ENCODE measurements around the gene HIBCH. TPM values are rescaled to one million over a fixed set of nuclear protein-coding genes. Genes with fewer than 3 reads are reported as not detected.

Gene HIBCH
- total and polyA plus RNA-seq, 2 donors (not counting 3 experiments of a cell fraction or from before 2014, with no cell fraction given): 6.4 to 24.7 TPM

- dilution Hi-C loops (cut with MboI; ENCODE audit: extremely low pct_ligation_motif_present, low sequenced_read_pairs) (no loop called here), intact Hi-C loops (cut with micrococcal nuclease) (loop anchor here (1.0 to 10.0 kb wide), 4 partner anchors 9 to 468 kb away; partner anchors contain the start of genes HIBCH and INPP1)
- Histone ChIP-seq H3K9me3 (replicated peaks; ENCODE audit: control insufficient read depth, insufficient read depth, low read length) (no peaks in the 10 kb centered on the region), H3K27me3 (ENCODE audit: control insufficient read depth in 2 of 2, insufficient read depth in 2 of 2, low read length in 2 of 2) (no peaks in the 10 kb centered on the region), H3K4me1 (ENCODE audit: control insufficient read depth, extremely low read depth, insufficient read depth, low read length) (peaks cover 25% of the 10 kb centered on the region), H3K9ac (replicated peaks; ENCODE audit: extremely low read depth, insufficient read depth, low read length) (peak overlapping the region; percentile 30), H3K4me3 (replicated peaks in 1 of 3; ENCODE audit: insufficient read depth in 1 of 3, low read depth in 1 of 3, low read length in 3 of 3) (peak overlapping the region in 1 of 3 experiments; percentile 41), H3K36me3 (ENCODE audit: control insufficient read depth in 2 of 2, extremely low read depth in 1 of 2, insufficient read depth in 2 of 2, low read length in 2 of 2) (no peaks in the 10 kb centered on the region), H3K9me1 (replicated peaks; ENCODE audit: control insufficient read depth, extremely low read depth, insufficient read depth, low read length) (no peaks in the 10 kb centered on the region), H3K27ac (ENCODE audit: insufficient read depth, low read depth, low read length) (peak overlapping the region; percentile 77), H2AFZ (ENCODE audit: low read depth, low read length) (peak overlapping the region; percentile 69), H4K20me1 (replicated peaks; ENCODE audit: control insufficient read depth, extremely low read depth, insufficient read depth, low read length) (no peaks in the 10 kb centered on the region), H3K4me2 (ENCODE audit: insufficient read depth, low read length) (peak overlapping the region; percentile 90), H3K79me2 (ENCODE audit: control insufficient read depth, insufficient read depth, low read length) (no peaks in the 10 kb centered on the region)
- no peak for FAIRE-seq
- ChIA-PET CTCF (interaction anchor here (2.2 kb wide), 1 partner anchor 14 kb away, joined by 9 read pairs; the partner anchor contains the start of gene HIBCH), POLR2A (no interaction called here)
- TSS peak; percentile 86 for BruUV-seq (replicated peaks)
- peak; percentile 46 for DNase-seq (ENCODE audit: low read depth, low spot score)
- TF ChIP-seq GATA2 (IDR thresholded peaks at IDR 0.05; ENCODE audit: insufficient read depth, insufficient read length, low read depth, low read length): no peak
Measured at GRCh38 chr2:190333928-190334327, 14.3 kb upstream of the HIBCH start.

GRCh38 chr2:190333395-190333794, 13.8 kb upstream of the HIBCH start:
- FAIRE-seq (no peak), DNase-seq (ENCODE audit: low read depth, low spot score) (no peak)
- POLR2A ChIA-PET: no interaction called here
- CTCF ChIA-PET: interaction anchor here (0.9 to 2.2 kb wide), 4 partner anchors 9 to 13 kb away, joined by 3 to 9 read pairs (median 4); partner anchors contain the start of genes HIBCH and INPP1
- peaks cover 25% of the 10 kb centered on the region for H3K4me1 ChIP-seq (ENCODE audit: control insufficient read depth, extremely low read depth, insufficient read depth, low read length)
- no peaks in the 10 kb centered on the region for H3K9me3 ChIP-seq (replicated peaks; ENCODE audit: control insufficient read depth, insufficient read depth, low read length)
- no peak overlapping the region for H3K4me3 ChIP-seq (replicated peaks in 1 of 3; ENCODE audit: insufficient read depth in 1 of 3, low read depth in 1 of 3, low read length in 3 of 3)
- H3K9ac ChIP-seq (replicated peaks; ENCODE audit: extremely low read depth, insufficient read depth, low read length): peak overlapping the region; percentile 21
- H3K9me1 ChIP-seq (replicated peaks; ENCODE audit: control insufficient read depth, extremely low read depth, insufficient read depth, low read length): no peaks in the 10 kb centered on the region
- H4K20me1 ChIP-seq (replicated peaks; ENCODE audit: control insufficient read depth, extremely low read depth, insufficient read depth, low read length): no peaks in the 10 kb centered on the region
- no TSS peak for BruUV-seq (replicated peaks)
- intact Hi-C loops (cut with micrococcal nuclease) (loop anchor here (5.0 to 10.0 kb wide), 2 partner anchors 351 to 469 kb away; no protein-coding TSS in a partner anchor), dilution Hi-C loops (cut with MboI; ENCODE audit: extremely low pct_ligation_motif_present, low sequenced_read_pairs) (no loop called here)
- H3K4me2 ChIP-seq (ENCODE audit: insufficient read depth, low read length): peak overlapping the region; percentile 90
- TF ChIP-seq, protein P1, sequence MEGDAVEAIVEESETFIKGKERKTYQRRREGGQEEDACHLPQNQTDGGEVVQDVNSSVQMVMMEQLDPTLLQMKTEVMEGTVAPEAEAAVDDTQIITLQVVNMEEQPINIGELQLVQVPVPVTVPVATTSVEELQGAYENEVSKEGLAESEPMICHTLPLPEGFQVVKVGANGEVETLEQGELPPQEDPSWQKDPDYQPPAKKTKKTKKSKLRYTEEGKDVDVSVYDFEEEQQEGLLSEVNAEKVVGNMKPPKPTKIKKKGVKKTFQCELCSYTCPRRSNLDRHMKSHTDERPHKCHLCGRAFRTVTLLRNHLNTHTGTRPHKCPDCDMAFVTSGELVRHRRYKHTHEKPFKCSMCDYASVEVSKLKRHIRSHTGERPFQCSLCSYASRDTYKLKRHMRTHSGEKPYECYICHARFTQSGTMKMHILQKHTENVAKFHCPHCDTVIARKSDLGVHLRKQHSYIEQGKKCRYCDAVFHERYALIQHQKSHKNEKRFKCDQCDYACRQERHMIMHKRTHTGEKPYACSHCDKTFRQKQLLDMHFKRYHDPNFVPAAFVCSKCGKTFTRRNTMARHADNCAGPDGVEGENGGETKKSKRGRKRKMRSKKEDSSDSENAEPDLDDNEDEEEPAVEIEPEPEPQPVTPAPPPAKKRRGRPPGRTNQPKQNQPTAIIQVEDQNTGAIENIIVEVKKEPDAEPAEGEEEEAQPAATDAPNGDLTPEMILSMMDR (IDR thresholded peaks at IDR 0.05; ENCODE audit: extremely low read depth in 1 of 2, insufficient read depth in 1 of 2, low read depth in 1 of 2, low read length in 2 of 2): no peak
- TF ChIP-seq GATA2 (IDR thresholded peaks at IDR 0.05; ENCODE audit: insufficient read depth, insufficient read length, low read depth, low read length) (no peak), FOS (IDR thresholded peaks at IDR 0.05; ENCODE audit: borderline replicate concordance, insufficient read depth, low read length) (no peak), POLR2A (IDR thresholded peaks at IDR 0.05; ENCODE audit: low read depth, low read length) (no peak), EZH2 (IDR thresholded peaks at IDR 0.05; ENCODE audit: borderline replicate concordance, low read depth, low read length, severe bottlenecking) (no peak)
- TF ChIP-seq, protein P2, sequence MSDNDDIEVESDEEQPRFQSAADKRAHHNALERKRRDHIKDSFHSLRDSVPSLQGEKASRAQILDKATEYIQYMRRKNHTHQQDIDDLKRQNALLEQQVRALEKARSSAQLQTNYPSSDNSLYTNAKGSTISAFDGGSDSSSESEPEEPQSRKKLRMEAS (IDR thresholded peaks at IDR 0.05; ENCODE audit: insufficient read depth, insufficient read length): no peak
- H3K27ac ChIP-seq (ENCODE audit: insufficient read depth, low read depth, low read length): peak overlapping the region; percentile 77
- H2AFZ ChIP-seq (ENCODE audit: low read depth, low read length): peak overlapping the region; percentile 69
- no peaks in the 10 kb centered on the region for H3K79me2 ChIP-seq (ENCODE audit: control insufficient read depth, insufficient read depth, low read length)
- no peaks in the 10 kb centered on the region for H3K27me3 ChIP-seq (ENCODE audit: control insufficient read depth in 2 of 2, insufficient read depth in 2 of 2, low read length in 2 of 2)
- H3K36me3 ChIP-seq (ENCODE audit: control insufficient read depth in 2 of 2, extremely low read depth in 1 of 2, insufficient read depth in 2 of 2, low read length in 2 of 2): no peaks in the 10 kb centered on the region
